NCI-H2171 (cell line): ENCODE measurements around the gene MS4A14.
A peak's percentile ranks its signal among the peaks of the same experiment; 100 is the strongest.
"Not testable (repeated sequence)": the region's sequence is repeated elsewhere in the genome, so short reads cannot be mapped to it uniquely, and the experiment has no call there.

Experiments
- DNase-seq: peaks from one replicate; lab custom pipeline; 2025; lab: John Stamatoyannopoulos, UW

The MS4A14 gene, protein sequence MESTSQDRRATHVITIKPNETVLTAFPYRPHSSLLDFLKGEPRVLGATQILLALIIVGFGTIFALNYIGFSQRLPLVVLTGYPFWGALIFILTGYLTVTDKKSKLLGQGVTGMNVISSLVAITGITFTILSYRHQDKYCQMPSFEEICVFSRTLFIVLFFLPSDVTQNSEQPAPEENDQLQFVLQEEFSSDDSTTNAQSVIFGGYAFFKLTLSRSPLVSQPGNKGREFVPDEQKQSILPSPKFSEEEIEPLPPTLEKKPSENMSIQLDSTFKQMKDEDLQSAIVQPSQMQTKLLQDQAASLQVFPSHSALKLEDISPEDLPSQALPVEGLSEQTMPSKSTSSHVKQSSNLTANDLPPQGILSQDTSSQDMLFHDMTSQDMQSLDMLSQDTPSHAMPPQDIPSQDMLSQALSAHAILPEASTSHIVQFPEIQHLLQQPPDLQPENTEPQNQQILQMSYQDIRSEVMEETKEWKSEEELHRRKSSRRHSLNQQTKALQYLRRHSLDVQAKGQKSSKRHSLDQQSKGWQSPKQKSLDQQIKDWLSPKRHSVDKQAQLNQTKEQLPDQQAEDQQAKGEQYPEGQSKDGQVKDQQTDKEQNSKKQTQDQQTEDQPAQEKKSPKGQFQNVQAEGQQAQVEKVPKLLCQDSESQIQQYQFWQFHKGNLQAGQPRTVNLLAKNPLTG

DNA sequence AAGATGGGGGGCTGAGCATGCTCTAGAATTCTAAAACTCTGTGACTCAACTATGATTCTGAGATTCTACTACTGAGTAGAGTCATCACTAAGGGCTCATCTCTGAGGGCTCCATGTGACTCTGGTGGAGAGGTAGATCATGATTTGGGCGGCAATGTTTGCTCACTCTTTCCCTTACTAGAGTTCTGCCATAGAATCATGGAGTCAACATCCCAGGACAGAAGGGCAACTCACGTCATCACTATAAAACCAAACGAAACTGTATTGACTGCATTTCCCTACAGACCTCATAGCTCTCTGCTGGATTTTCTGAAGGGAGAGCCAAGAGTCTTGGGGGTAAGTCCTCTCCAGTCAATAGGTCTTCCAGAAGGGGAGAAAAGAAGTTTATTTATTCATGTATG, at the start of gene MS4A14:
TSS of gene MS4A14 (plus strand) at position 78 of the 400 bp plus-strand sequence. CDS start at position 198, 120 bp downstream.
- no peak for DNase-seq

DNA sequence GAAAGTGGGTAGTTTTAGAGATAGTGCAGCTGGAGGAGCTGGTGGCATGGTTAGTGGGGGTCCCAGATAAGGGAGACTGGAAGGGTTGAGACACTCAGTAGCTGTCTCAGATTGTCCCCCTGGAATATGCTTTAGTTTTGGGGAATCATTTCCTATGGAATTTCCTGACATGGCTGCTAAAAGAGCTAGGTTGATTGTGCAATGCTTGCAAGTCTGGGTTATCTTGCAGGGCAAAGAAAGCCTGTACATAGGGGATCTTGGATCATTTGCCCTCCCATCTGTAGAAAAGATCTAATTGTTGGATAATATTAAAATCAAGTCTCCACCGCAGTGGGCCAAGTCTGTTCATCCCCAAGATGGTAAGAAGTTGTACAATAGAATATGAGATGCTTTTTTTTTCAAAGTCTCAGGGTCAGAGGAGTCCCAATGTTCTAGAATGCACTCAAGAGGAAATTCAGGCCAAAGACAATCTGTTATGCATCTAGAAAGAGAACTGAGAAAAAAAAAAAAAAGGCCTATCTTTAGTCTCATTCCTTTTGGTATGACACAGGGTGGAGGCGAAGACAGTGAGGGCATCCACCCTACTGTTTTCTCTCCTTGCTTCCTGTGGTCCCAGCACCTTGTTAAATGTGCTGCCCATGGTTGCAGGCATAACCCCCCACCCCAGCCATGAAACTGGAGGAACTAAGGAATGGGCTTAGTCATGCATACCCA, 49.0 kb upstream of the MS4A14 start:
- no peak for DNase-seq

DNA sequence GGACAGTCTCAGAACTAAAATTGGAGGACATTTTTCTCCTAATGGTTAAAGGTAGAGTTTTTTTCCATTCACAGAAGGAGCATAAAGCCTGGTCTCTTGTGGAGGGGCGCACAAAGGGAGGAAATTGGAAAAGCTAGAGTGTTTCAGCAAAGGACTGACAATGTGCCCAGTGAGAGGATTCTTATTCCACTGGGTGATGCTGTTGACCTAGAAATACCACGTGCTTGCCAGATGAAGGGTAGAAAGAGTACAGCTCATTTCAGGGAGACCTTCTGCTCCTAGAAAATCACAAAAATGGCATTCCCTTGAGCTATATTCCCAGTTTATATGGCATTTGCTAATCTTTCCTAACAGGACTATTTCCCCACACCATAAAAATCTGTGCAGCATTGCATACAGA, 48.1 kb upstream of the MS4A14 start:
- DNase-seq, result no peak

DNA sequence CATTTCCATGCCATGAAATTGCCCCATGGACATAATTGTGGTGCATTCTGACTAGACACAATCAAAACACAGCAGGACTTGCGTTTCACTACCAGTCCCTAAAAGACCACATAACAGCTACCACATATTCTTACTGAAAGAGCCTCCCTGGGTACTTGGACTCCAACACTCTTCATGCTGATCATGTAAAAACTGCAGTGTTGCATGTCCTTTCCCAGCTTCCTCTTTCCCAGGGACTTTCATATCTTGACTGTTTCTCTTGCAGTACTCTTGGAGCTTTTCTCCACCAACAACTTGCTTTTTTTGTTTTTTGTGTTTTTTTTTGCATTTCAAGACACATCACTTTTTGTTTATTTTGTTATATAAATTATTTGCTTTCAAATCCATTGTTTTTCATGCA, 46.3 kb upstream of the MS4A14 start:
- no peak for DNase-seq

DNA sequence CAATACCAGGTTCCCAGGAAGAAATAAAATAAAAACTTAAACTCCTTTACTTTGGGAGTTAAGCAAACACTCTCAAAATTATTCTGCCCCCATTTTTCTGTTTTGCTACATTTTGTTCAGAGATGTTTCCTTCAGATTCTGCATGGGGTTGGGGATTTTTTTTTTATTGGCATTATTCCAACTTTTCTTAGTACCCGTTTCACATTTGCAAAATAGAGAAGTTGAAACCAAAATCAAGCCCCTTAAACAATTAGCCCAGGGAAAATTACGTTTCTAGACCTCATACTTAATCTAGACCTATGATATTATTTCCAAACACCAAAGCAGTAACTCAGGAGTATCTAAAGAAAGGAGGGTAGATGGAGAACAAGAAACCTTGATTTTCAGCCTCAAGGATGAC, 38.5 kb upstream of the MS4A14 start:
- no peak for DNase-seq

DNA sequence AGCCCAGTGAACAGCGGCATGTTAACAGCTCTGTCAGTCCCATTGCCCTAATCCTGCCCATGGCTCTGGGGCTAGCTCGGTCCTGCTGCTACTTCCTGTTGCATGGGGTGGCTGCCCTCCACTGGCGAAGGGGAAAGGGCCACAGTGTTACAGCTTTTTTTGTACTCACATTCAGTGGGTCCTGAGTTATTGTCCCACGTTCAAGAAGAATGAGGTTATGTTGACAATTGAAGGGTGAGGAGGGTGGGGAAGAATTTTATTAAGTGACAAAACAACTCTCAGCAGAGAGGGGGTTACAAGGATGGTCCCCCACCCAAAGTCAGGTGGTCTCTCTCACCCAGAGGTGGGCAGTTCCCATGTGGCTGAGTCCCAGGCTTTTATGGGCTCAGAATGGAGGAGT, 35.6 kb upstream of the MS4A14 start:
- no peak for DNase-seq

DNA sequence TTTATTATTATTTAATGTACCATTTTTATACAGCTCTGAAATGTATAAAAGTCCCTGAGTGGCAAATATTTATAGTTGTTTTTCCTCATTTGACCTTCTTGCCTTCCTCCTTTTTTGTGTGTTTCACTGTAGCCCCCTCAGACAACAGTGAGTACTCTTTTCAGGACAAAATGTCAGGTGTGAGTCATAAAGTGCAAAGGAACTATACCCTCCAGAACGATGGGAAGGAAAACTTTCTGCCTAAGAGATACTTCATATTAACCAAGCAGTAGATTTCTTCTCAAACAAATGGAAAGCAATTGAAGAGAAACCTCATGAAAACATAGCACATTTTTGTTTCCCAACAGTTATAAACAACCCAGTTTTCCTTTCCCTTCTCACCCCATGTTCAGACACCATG, 34.0 kb upstream of the MS4A14 start:
- no peak for DNase-seq

DNA sequence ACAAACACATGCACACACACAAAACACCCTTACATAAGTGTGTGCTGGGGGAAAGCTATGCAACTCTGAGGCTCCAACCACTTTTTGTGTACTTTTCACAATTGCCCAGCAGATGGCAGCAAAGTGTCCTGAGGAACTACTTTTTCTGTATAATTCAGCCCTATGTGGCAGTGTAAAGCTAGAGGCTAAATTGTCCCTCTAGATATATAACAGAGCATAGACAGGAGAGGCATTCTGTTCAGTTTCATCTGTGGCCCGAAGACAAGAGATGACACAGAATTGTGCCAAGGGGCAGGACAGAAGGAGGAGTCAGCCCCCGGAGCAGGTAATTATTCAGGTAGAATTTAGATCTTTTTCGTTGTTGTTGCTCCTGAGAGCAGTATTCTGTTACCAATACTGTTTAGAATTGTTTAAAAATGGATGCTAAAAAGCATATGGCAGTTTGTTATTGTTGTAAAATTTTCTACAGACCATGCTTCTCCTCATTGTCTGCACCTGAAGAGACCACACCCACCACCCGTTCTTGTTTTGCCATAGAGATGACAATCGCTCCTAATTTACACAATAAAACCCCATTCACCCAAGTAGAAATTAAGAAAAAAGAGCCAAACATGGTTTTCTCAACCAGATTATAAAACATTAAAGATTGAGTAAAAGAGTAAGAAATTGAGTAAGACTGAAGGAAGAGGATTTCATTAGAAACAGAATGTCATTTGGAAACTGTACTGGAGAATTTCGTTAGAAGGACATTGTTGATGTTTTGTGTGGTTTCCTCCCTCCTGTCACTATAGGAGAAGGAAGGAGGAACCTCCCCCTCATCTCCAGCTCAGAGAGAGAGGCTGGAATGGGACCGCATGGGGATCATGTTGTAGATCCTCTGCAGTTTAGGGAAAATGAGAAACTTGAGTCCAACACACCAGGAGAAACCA, 32.5 kb upstream of the MS4A14 start:
- peak; percentile 29 for DNase-seq

DNA sequence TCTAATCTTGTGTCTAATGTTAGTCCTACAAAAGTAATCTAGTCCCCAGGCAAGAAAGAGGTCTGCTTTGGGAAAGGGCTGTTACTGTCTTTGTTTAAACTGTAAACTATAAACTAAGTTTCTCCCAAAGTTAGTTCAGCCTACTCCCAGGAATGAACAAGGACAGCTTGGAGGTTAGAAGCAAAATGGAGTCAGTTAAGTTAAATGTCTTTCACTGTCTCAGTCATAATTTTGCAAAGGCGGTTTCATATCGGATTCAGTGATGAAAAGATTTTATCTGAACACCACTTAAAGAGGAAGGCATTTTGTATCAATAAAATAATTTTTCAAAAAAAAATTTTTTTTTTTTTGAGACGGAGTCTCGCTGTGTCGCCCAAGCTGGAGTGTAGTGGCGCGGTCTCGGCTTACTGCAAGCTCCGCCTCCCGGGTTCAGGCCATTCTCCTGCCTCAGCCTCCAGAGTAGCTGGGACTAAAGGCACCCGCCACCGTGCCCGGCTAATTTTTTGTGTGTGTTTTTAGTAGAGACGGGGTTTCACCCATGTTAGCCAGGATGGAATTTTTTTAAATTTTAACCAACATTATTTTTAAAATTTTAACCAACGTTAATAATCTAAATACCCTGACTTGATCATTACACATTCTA, 29.9 kb upstream of the MS4A14 start:
- DNase-seq, result not testable (repeated sequence)

DNA sequence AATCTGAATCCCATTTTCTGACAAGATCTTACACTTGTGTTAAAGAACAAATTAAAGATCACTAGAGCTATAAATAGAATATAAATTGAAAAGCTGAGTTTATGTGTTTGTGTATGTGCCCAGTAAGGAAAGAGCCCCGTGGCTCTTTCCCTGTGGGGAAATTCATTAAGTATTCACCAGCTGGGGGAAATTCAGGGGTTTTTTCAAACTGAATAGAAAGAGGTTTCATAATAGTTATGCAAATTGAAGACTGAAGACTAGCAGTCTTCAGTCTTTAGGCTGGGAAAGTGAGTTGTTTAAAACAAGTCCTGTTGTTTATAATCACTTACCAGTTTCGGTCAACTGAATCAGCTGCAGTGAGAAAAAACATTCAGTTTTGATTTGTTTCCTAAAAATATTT, 29.2 kb upstream of the MS4A14 start:
- no peak for DNase-seq

DNA sequence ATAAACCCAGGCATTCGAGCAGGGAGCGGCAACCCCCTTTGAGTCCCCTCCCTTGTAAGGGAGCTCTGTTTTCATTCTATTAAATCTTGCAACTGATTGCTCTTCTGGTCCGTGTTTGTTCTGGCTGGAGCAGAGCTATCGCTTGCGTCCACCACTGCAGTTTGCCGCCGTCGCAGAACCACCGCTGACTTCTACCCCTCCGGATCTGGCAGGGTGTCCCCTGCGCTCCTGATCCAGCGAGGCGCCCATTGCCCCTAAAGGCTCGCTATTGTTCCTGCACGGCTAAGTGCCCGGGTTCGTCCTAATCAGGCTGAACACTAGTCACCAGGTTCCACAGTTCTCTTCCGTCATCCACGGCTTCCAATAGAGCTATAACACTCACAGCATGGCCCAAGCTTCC, 28.4 kb upstream of the MS4A14 start:
- no peak for DNase-seq

DNA sequence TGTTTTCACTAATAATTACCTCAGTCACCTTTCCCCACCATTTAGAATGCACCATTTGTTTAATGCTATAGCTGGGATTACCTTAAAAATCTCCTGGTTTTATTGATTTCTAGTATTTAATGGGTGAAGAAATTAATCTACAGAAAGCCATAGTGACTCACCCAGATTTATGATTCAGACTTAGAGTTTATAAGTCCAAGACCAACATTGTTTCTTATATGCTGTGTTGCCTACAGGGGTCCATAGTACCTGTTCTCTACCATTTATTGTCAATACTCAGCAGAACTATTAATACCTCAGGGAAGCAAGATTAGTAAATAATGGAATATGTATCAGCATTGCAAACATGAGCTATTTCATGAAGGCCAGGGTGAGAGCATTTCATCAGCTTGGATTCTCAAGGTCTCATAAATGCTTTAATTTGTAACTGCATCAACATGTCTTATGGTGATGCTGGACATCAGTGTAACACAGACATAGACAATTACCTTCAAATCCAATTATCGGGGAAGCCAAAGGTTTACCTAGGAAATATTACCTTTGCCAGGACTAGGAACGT, 25.9 kb upstream of the MS4A14 start:
- DNase-seq, result no peak

DNA sequence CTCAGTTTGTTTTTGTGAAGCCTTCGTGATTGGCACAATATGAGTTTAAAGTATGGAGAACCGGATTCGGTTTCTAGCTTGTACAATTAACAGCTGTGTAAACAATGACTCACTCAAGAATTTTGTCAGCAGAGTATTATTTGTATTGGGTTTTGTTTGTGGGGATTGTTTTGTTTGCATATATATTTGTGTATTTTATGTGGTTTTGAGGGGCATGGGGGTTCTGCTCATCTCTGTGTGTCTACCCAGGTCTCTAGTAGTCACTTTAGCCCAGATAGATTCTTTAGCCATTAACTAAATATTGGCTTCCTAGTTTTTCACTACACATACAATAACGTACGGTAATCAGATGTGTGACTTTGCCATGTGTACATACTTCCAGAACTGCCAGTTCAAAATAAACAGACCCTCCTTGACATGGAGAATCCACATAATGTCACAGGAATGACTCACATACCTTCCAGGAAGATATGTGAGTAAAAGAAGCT, 25.4 kb upstream of the MS4A14 start:
- DNase-seq, result no peak

DNA sequence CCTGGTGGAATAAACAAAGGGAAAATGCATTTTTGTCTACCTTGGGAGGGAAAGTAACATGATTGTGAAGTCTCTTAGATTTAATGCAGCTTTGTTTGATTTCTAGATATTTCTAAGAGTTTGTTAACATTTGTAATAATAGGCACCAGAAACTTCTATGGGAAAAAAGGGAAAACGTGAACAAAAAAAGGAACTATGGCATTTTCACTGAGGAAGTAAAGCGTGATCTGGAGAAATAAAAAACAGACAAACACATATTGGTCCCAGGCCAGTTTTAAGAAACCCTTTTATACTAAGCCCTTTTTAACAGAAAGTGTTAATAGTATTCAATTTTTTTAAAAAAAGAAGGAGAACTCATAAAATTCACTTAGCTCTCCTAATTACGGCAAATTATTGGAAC, 24.9 kb upstream of the MS4A14 start:
- DNase-seq, result no peak

DNA sequence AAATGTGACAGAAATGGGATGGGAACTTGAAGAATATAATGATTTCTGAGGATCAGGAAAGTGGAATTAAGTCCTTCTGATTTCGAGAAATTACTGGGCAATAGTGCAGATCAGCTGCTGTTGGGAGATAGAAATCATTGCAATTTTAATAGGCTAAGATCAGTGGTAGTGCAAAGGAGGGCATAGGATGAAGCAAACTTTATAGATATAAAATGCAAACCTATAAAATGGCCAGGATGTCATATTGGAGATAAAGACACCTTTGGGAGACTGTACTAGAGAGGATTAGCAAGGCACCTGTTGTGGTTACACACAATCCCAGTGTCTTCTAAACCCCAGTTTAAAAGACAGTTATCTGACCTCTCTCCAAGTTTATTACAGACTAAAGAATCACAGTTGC, 24.4 kb upstream of the MS4A14 start:
- DNase-seq, result no peak

DNA sequence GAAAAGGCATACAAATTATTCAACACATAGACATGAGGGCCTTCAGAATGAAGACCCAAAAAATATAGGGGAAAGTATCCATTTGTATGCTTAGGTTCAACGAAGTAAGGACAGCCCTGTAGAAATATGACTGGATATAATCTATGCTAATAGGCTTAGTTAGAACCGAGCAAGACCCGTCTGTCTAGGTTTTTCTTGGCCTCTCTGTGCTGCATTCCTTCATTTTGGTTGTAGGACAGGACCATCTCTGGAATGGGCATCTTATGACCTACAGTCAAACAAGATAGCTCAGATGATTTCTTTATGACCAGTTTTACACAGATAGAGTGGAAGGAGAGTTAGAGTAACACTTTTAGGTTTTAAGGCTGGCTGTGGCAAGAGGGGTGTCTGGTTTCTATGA, 23.5 kb upstream of the MS4A14 start:
- no peak for DNase-seq

DNA sequence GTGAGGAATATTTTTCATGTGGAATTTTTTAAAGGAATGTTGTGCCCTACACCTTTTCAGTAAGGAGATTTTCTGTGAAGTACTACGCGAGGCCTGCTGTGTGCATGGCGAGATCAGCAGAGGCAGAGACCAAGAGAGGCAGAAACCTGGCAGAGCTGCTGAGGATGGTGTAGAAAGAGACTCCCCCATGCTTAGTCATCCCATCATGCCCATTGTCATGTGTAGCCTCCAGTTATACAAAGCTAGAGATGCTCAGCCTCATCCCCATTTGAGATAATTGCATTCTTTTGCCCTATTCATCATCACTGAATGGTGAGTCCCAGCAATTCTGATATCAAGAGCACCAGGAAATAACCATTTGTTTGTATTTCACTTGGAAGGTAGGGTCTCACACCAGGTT, 20.9 kb upstream of the MS4A14 start:
- DNase-seq, result no peak

DNA sequence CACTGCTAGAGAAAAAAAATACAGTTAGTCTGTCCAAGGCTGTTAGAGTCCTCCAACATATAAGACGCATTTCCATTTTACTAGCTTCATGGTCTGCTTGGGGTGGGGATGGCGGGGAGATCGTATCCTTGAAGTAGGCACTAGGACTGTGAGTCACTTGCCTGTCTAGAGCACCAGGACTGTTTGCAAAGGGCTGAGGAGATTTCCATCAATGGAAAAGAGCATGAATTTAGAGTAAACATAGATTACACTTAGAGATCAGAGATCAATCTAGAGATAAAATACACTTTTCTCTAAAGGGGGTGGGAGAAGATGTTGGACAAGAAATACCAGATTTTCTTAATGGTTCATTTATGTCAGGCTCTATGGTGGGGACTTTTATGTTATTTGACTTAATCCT, 19.7 kb upstream of the MS4A14 start:
- DNase-seq, result no peak

DNA sequence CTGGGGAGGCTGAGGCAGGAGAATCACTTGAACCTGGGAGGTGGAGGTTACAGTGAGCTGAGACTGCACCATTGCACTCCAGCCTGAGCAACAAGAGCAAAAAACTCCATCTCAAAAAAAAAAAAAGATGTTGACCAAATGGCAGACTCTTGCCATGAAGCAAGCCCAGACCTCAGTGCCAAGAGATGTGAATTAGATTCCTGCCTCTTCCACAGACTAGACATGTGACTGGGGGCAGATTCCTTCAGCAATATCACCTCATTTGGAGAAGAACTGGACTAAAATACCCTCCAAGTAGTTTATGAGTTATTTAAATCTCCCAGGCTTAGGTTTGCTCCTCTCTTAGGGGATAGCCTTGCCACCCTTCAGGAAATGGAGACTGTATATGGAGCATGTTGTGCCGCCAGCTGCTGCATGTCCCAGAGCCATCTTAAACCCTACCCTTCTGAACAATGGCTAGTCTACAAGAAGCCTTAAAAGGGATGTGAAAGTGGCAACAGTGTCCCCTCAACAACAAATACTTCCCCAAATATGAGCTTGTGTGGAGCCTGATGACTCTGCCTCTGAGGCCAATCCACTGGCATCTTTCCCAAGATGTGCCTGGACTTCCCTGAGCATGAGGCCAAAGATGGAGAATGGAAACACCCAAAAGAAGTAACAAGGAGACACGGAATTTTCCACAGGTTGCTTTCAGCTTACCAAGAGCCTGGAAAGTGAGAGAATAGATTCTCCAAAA, 18.7 kb upstream of the MS4A14 start:
- no peak for DNase-seq

DNA sequence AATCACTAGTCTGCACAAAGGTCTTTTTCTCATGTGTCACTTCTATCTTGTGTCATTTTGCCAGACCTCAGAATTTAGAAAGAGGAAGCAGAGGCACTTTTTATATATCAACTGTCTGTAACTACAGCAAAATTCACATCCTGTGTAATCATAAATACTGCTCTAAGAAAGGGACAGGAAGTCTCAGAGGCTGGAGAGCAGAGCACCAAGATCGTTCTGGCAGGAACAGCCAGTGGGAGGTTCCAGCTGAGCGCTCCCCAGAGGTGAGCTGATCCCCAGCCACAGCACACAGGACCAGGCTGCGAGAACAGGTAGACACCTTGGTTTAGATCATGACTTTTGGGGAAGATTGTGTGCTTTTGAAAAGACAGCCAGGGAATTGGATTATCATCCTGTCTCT, 17.9 kb upstream of the MS4A14 start, which contains the start of gene MS4A7:
TSS of gene MS4A7 (plus strand) at position 179 of the 400 bp plus-strand sequence. CDS start 4,610 bp downstream, outside the sequence.
- DNase-seq, result no peak
